Fibroblast of pulmonary artery (primary cell): ENCODE data around the gene SLC4A3.

Source experiments
- DNase-seq: peaks from one replicate; pipeline ENCODE4 v3.0.0-alpha.2; 2010; ENCODE audit warnings: low read depth
- H3K4me3 ChIP-seq: replicated peaks from 2 replicates; pipeline ENCODE4 v1.5.1; 2011; ENCODE audit warnings: low read depth, mild to moderate bottlenecking, control low read depth, low read length, moderate library complexity
- CTCF ChIP-seq: IDR thresholded peaks from 2 replicates; pipeline ENCODE4 v1.5.1; 2011; ENCODE audit warnings: mild to moderate bottlenecking, control low read depth, low read length, inconsistent platforms; ENCODE audit errors: missing control alignments

SLC4A3 gene

GRCh38 chr2:219631904-219632759, 4.7 kb downstream of the SLC4A3 start:
- no peak for DNase-seq
- H3K4me3 ChIP-seq: no peak overlapping the region
- TF ChIP-seq CTCF: no peak

- H3K4me3 ChIP-seq: no peak overlapping the region
- no peak for TF ChIP-seq CTCF
- no peak for DNase-seq
Measured at GRCh38 chr2:219632760-219633105, 5.3 kb downstream of the SLC4A3 start.

GRCh38 chr2:219633276-219634065, 6.0 kb downstream of the SLC4A3 start:
- no peak for DNase-seq
- TF ChIP-seq CTCF: no peak
- H3K4me3 ChIP-seq: no peak overlapping the region

GRCh38 chr2:219634171-219634940, 6.9 kb downstream of the SLC4A3 start:
- DNase-seq: no peak
- TF ChIP-seq CTCF: no peak
- no peak overlapping the region for H3K4me3 ChIP-seq

GRCh38 chr2:219634951-219635751, 7.7 kb downstream of the SLC4A3 start:
- DNase-seq: no peak
- TF ChIP-seq CTCF: no peak
- no peak overlapping the region for H3K4me3 ChIP-seq
